Measurements from ENCODE around the gene ZCCHC7. TPM values are rescaled to one million over a fixed set of nuclear protein-coding genes. Genes with fewer than 3 reads are reported as not detected.

ZCCHC7 gene
- total and polyA plus RNA-seq, 4 donors: 9.8 to 30.5 (median 18.8) TPM

- WGBS, 2 donors: 46 to 51% methylated on average over 20 of the region's 20 CpGs
- Histone ChIP-seq H3K9me3 (ENCODE audit: control insufficient read depth, low read length) (no peaks in the 10 kb centered on the region), H3K27ac (ENCODE audit: low read depth in 1 of 2, low read length in 2 of 2) (no peak overlapping the region), H3K4me3 (ENCODE audit: low read length in 2 of 2) (no peak overlapping the region), H3K27me3 (ENCODE audit: control insufficient read depth in 1 of 2, insufficient read depth in 2 of 2, low read length in 1 of 2) (no peaks in the 10 kb centered on the region), H3K36me3 (ENCODE audit: control insufficient read depth in 1 of 2, insufficient read depth in 2 of 2, low read length in 1 of 2) (no peaks in the 10 kb centered on the region), H3K4me1 (ENCODE audit: control insufficient read depth in 1 of 2, insufficient read depth in 2 of 2, low read length in 2 of 2) (no peaks in the 10 kb centered on the region)
- intact Hi-C loops (cut with DNase I): loop anchor here in 1 of 2 donors (5.0 kb wide), 1 partner anchor 505 kb away; no protein-coding TSS in a partner anchor
- ATAC-seq (ENCODE audit: low FRiP score) (no peak), DNase-seq (no peak)
These were observed 251.4 kb downstream of the ZCCHC7 start for GRCh38 chr9:37371565-37372464.

GRCh38 chr9:37372839-37373238 lies 252.5 kb downstream of the ZCCHC7 start:
- ATAC-seq (ENCODE audit: low FRiP score) (no peak), DNase-seq (no peak)
- intact Hi-C loops (cut with DNase I): loop anchor here in 1 of 2 donors (5.0 kb wide), 1 partner anchor 506 kb away; no protein-coding TSS in a partner anchor
- Histone ChIP-seq H3K4me3 (ENCODE audit: low read length in 2 of 2) (no peak overlapping the region), H3K4me1 (ENCODE audit: control insufficient read depth in 1 of 2, insufficient read depth in 2 of 2, low read length in 2 of 2) (no peaks in the 10 kb centered on the region), H3K36me3 (ENCODE audit: control insufficient read depth in 1 of 2, insufficient read depth in 2 of 2, low read length in 1 of 2) (no peaks in the 10 kb centered on the region), H3K27ac (ENCODE audit: low read depth in 1 of 2, low read length in 2 of 2) (no peak overlapping the region), H3K9me3 (ENCODE audit: control insufficient read depth, low read length) (no peaks in the 10 kb centered on the region), H3K27me3 (ENCODE audit: control insufficient read depth in 1 of 2, insufficient read depth in 2 of 2, low read length in 1 of 2) (no peaks in the 10 kb centered on the region)
- WGBS, 2 donors: 83 to 90% methylated on average over 3 of the region's 3 CpGs

- Histone ChIP-seq H3K4me1 (ENCODE audit: control insufficient read depth in 1 of 2, insufficient read depth in 2 of 2, low read length in 2 of 2) (no peaks in the 10 kb centered on the region), H3K9me3 (ENCODE audit: control insufficient read depth, low read length) (no peaks in the 10 kb centered on the region), H3K27me3 (ENCODE audit: control insufficient read depth in 1 of 2, insufficient read depth in 2 of 2, low read length in 1 of 2) (no peaks in the 10 kb centered on the region), H3K4me3 (ENCODE audit: low read length in 2 of 2) (no peak overlapping the region), H3K36me3 (ENCODE audit: control insufficient read depth in 1 of 2, insufficient read depth in 2 of 2, low read length in 1 of 2) (no peaks in the 10 kb centered on the region), H3K27ac (ENCODE audit: low read depth in 1 of 2, low read length in 2 of 2) (no peak overlapping the region)
- intact Hi-C loops (cut with DNase I): loop anchor here in 1 of 2 donors (5.0 kb wide), 1 partner anchor 506 kb away; no protein-coding TSS in a partner anchor
- WGBS, 2 donors: 92 to 96% methylated on average over 1 of the region's 1 CpG
- DNase-seq (no peak), ATAC-seq (ENCODE audit: low FRiP score) (no peak)
These were observed 253.2 kb downstream of the ZCCHC7 start for GRCh38 chr9:37373621-37374020.

- ATAC-seq (ENCODE audit: low FRiP score): no peak
- intact Hi-C loops (cut with DNase I): loop anchor here in 1 of 2 donors (5.0 kb wide), 2 partner anchors 48 to 508 kb away; no protein-coding TSS in a partner anchor
- Histone ChIP-seq H3K27me3 (ENCODE audit: control insufficient read depth in 1 of 2, insufficient read depth in 2 of 2, low read length in 1 of 2) (no peaks in the 10 kb centered on the region), H3K36me3 (ENCODE audit: control insufficient read depth in 1 of 2, insufficient read depth in 2 of 2, low read length in 1 of 2) (no peaks in the 10 kb centered on the region), H3K4me3 (ENCODE audit: low read length in 2 of 2) (no peak overlapping the region), H3K4me1 (ENCODE audit: control insufficient read depth in 1 of 2, insufficient read depth in 2 of 2, low read length in 2 of 2) (no peaks in the 10 kb centered on the region), H3K27ac (ENCODE audit: low read depth in 1 of 2, low read length in 2 of 2) (no peak overlapping the region), H3K9me3 (ENCODE audit: control insufficient read depth, low read length) (no peaks in the 10 kb centered on the region)
- no peak for DNase-seq
- 81 to 84% methylated on average over 6 of the region's 6 CpGs for WGBS, 2 donors
These were observed 254.5 kb downstream of the ZCCHC7 start for GRCh38 chr9:37374892-37375291.

GRCh38 chr9:37377688-37378612 lies 257.6 kb downstream of the ZCCHC7 start:
- Histone ChIP-seq H3K4me3 (ENCODE audit: low read length in 2 of 2) (no peak overlapping the region), H3K4me1 (ENCODE audit: control insufficient read depth in 1 of 2, insufficient read depth in 2 of 2, low read length in 2 of 2) (no peaks in the 10 kb centered on the region), H3K27ac (ENCODE audit: low read depth in 1 of 2, low read length in 2 of 2) (no peak overlapping the region), H3K27me3 (ENCODE audit: control insufficient read depth in 1 of 2, insufficient read depth in 2 of 2, low read length in 1 of 2) (no peaks in the 10 kb centered on the region), H3K36me3 (ENCODE audit: control insufficient read depth in 1 of 2, insufficient read depth in 2 of 2, low read length in 1 of 2) (no peaks in the 10 kb centered on the region), H3K9me3 (ENCODE audit: control insufficient read depth, low read length) (no peaks in the 10 kb centered on the region)
- no peak for DNase-seq
- intact Hi-C loops (cut with DNase I): loop anchor here in 1 of 2 donors (5.0 kb wide), 1 partner anchor 51 kb away; no protein-coding TSS in a partner anchor
- ATAC-seq (ENCODE audit: low FRiP score): no peak
- 82 to 84% methylated on average over 13 of the region's 13 CpGs for whole genome bisulfite sequencing, 2 donors

- DNase-seq: no peak
- no peaks in the 10 kb centered on the region for H3K27me3 ChIP-seq (ENCODE audit: control insufficient read depth in 1 of 2, insufficient read depth in 2 of 2, low read length in 1 of 2)
- H3K9me3 ChIP-seq (ENCODE audit: control insufficient read depth, low read length): no peaks in the 10 kb centered on the region
- no peaks in the 10 kb centered on the region for H3K4me1 ChIP-seq (ENCODE audit: control insufficient read depth in 1 of 2, insufficient read depth in 2 of 2, low read length in 2 of 2)
- no peak overlapping the region for H3K4me3 ChIP-seq (ENCODE audit: low read length in 2 of 2)
- ATAC-seq (ENCODE audit: low FRiP score): no peak
- no peak overlapping the region for H3K27ac ChIP-seq (ENCODE audit: low read depth in 1 of 2, low read length in 2 of 2)
- no peaks in the 10 kb centered on the region for H3K36me3 ChIP-seq (ENCODE audit: control insufficient read depth in 1 of 2, insufficient read depth in 2 of 2, low read length in 1 of 2)
- 88 to 93% methylated on average over 19 of the region's 19 CpGs for WGBS, 2 donors
- intact Hi-C loops (cut with DNase I): loop anchor here in 1 of 2 donors (5.0 kb wide), 1 partner anchor 51 kb away; no protein-coding TSS in a partner anchor
These were observed 258.2 kb downstream of the ZCCHC7 start for GRCh38 chr9:37378613-37379004.

- Histone ChIP-seq H3K27me3 (ENCODE audit: control insufficient read depth in 1 of 2, insufficient read depth in 2 of 2, low read length in 1 of 2) (no peaks in the 10 kb centered on the region), H3K4me3 (ENCODE audit: low read length in 2 of 2) (no peak overlapping the region), H3K36me3 (ENCODE audit: control insufficient read depth in 1 of 2, insufficient read depth in 2 of 2, low read length in 1 of 2) (no peaks in the 10 kb centered on the region), H3K27ac (ENCODE audit: low read depth in 1 of 2, low read length in 2 of 2) (no peak overlapping the region), H3K9me3 (ENCODE audit: control insufficient read depth, low read length) (no peaks in the 10 kb centered on the region), H3K4me1 (ENCODE audit: control insufficient read depth in 1 of 2, insufficient read depth in 2 of 2, low read length in 2 of 2) (no peaks in the 10 kb centered on the region)
- intact Hi-C loops (cut with DNase I): loop anchor here in 1 of 2 donors (5.0 kb wide), 1 partner anchor 53 kb away; no protein-coding TSS in a partner anchor
- ATAC-seq (ENCODE audit: low FRiP score): no peak
- 66 to 67% methylated on average over 2 of the region's 2 CpGs for WGBS, 2 donors
- no peak for DNase-seq
These were observed 259.5 kb downstream of the ZCCHC7 start for GRCh38 chr9:37379835-37380234.

- ATAC-seq (ENCODE audit: low FRiP score) (no peak), DNase-seq (no peak)
- no peak overlapping the region for H3K4me3 ChIP-seq (ENCODE audit: low read length in 2 of 2)
- no peak overlapping the region for H3K27ac ChIP-seq (ENCODE audit: low read depth in 1 of 2, low read length in 2 of 2)
- H3K4me1 ChIP-seq (ENCODE audit: control insufficient read depth in 1 of 2, insufficient read depth in 2 of 2, low read length in 2 of 2): no peaks in the 10 kb centered on the region
- 88 to 93% methylated on average over 9 of the region's 9 CpGs for WGBS, 2 donors
- H3K27me3 ChIP-seq (ENCODE audit: control insufficient read depth in 1 of 2, insufficient read depth in 2 of 2, low read length in 1 of 2): no peaks in the 10 kb centered on the region
- no peaks in the 10 kb centered on the region for H3K9me3 ChIP-seq (ENCODE audit: control insufficient read depth, low read length)
- H3K36me3 ChIP-seq (ENCODE audit: control insufficient read depth in 1 of 2, insufficient read depth in 2 of 2, low read length in 1 of 2): no peaks in the 10 kb centered on the region
- intact Hi-C loops (cut with DNase I): no loop called here
These were observed 260.2 kb downstream of the ZCCHC7 start for GRCh38 chr9:37380570-37380969.

Data from aorta (tissue), 5 donors.